Mesenchymal stem cell (in vitro differentiated cells and primary cell): ENCODE data around the gene NAA60.

Source experiments
- DNase-seq: peaks from one replicate; pipeline ENCODE4 v3.0.0-alpha.2; 2013
- H2AFZ ChIP-seq: one replicate; pipeline ENCODE4 v1.6.1; 2013; ENCODE audit warnings: low read depth, mild to moderate bottlenecking, control low read depth, inconsistent platforms, low read length, moderate library complexity
- H2AK5ac ChIP-seq: 2 replicates; pipeline ENCODE4 v1.6.1; 2013; ENCODE audit warnings: low read length, moderate library complexity, mild to moderate bottlenecking, inconsistent platforms; ENCODE audit not compliant: severe bottlenecking
- H2BK120ac ChIP-seq: one replicate; pipeline ENCODE4 v1.6.1; 2013; ENCODE audit warnings: low read depth, mild to moderate bottlenecking, inconsistent platforms, low read length, moderate library complexity
- H2BK12ac ChIP-seq, 2 experiments: one replicate each; pipeline ENCODE4 v1.6.1; 2013; ENCODE audit warnings: inconsistent platforms in 2 of 2, low read length in 2 of 2, mild to moderate bottlenecking in 2 of 2, moderate library complexity in 2 of 2, control low read depth in 1 of 2
- H2BK15ac ChIP-seq: one replicate; pipeline ENCODE4 v1.6.1; 2013; ENCODE audit warnings: mild to moderate bottlenecking, low read depth, inconsistent platforms; ENCODE audit not compliant: poor library complexity, severe bottlenecking
- H2BK5ac ChIP-seq: 2 replicates; pipeline ENCODE4 v1.6.1; 2013; ENCODE audit warnings: low read depth, mild to moderate bottlenecking, low read length, control low read depth, inconsistent platforms; ENCODE audit not compliant: poor library complexity, severe bottlenecking
- H3K14ac ChIP-seq, 2 experiments: one replicate each; pipeline ENCODE4 v1.6.1; 2013; ENCODE audit warnings: inconsistent platforms in 2 of 2, low read length in 2 of 2, control low read depth in 1 of 2, mild to moderate bottlenecking in 1 of 2, moderate library complexity in 1 of 2
- H3K18ac ChIP-seq, 2 experiments: one replicate each; pipeline ENCODE4 v1.6.1; 2013; ENCODE audit warnings: inconsistent platforms in 2 of 2, low read length in 2 of 2, control low read depth in 1 of 2, low read depth in 1 of 2, mild to moderate bottlenecking in 1 of 2
- H3K23ac ChIP-seq, 2 experiments: one replicate each; pipeline ENCODE4 v1.6.1; 2013; ENCODE audit warnings: inconsistent platforms in 2 of 2, low read length in 2 of 2, mild to moderate bottlenecking in 2 of 2, moderate library complexity in 2 of 2, control low read depth in 1 of 2
- H3K27ac ChIP-seq: 2 replicates; pipeline ENCODE4 v1.5.1; 2013; ENCODE audit warnings: mild to moderate bottlenecking, moderate library complexity, low read length, control low read depth, inconsistent platforms; ENCODE audit not compliant: poor library complexity, severe bottlenecking
- H3K27me3 ChIP-seq, 2 experiments: 2 replicates each; pipeline versions ENCODE4 v1.6.1 to v1.7.0; 2013; ENCODE audit warnings: low read length in 2 of 2, mild to moderate bottlenecking in 2 of 2, moderate library complexity in 2 of 2, control low read depth in 1 of 2, inconsistent platforms in 1 of 2; ENCODE audit not compliant: control insufficient read depth in 1 of 2, insufficient read depth in 1 of 2
- H3K36me3 ChIP-seq, 2 experiments: 2 replicates each; pipeline versions ENCODE4 v1.6.1 to v1.7.0; 2013; ENCODE audit warnings: low read length in 2 of 2, control low read depth in 1 of 2, inconsistent platforms in 1 of 2, low read depth in 1 of 2, mild to moderate bottlenecking in 1 of 2; ENCODE audit not compliant: insufficient read depth in 2 of 2, control insufficient read depth in 1 of 2
- H3K4ac ChIP-seq, 2 experiments: one replicate each; pipeline ENCODE4 v1.6.1; 2013; ENCODE audit warnings: inconsistent platforms in 2 of 2, low read length in 2 of 2, mild to moderate bottlenecking in 2 of 2, moderate library complexity in 2 of 2, control low read depth in 1 of 2, low read depth in 1 of 2
- H3K4me1 ChIP-seq: 2 replicates; pipeline ENCODE4 v1.6.1; 2013; ENCODE audit warnings: low read depth, low read length, control low read depth; ENCODE audit not compliant: control insufficient read depth, insufficient read depth
- H3K4me2 ChIP-seq: 2 replicates; pipeline ENCODE4 v1.6.1; 2013; ENCODE audit warnings: low read length, mild to moderate bottlenecking, inconsistent platforms; ENCODE audit not compliant: poor library complexity, severe bottlenecking
- H3K4me3 ChIP-seq, 2 experiments: 2 replicates each; pipeline versions ENCODE4 v1.5.1 to v1.7.0; 2013; ENCODE audit warnings: low read length in 2 of 2, mild to moderate bottlenecking in 2 of 2, control low read depth in 1 of 2, low read depth in 1 of 2; ENCODE audit not compliant: insufficient read depth in 1 of 2
- H3K79me1 ChIP-seq: replicated peaks from 2 replicates; pipeline ENCODE4 v1.6.1; 2013; ENCODE audit warnings: mild to moderate bottlenecking, control low read depth, low read length, inconsistent platforms; ENCODE audit not compliant: poor library complexity, severe bottlenecking
- H3K9ac ChIP-seq: 2 replicates; pipeline ENCODE4 v1.7.0; 2013; ENCODE audit warnings: mild to moderate bottlenecking, low read length, moderate library complexity
- H3K9me3 ChIP-seq: 2 replicates; pipeline ENCODE4 v1.7.0; 2013; ENCODE audit warnings: mild to moderate bottlenecking, low read length; ENCODE audit not compliant: control insufficient read depth
- H4K8ac ChIP-seq: one replicate; pipeline ENCODE4 v1.6.1; 2013; ENCODE audit warnings: inconsistent platforms, mild to moderate bottlenecking, low read length, moderate library complexity
- H4K91ac ChIP-seq: one replicate; pipeline ENCODE4 v1.6.1; 2013; ENCODE audit warnings: mild to moderate bottlenecking, low read length, inconsistent platforms
- WGBS: methylation state at CpG from one replicate; pipeline ENCODE4 v1.1.7; 2013; ENCODE audit warnings: mixed read lengths; 5-methylcytosine and 5-hydroxymethylcytosine counted together

NAA60 gene

DNA sequence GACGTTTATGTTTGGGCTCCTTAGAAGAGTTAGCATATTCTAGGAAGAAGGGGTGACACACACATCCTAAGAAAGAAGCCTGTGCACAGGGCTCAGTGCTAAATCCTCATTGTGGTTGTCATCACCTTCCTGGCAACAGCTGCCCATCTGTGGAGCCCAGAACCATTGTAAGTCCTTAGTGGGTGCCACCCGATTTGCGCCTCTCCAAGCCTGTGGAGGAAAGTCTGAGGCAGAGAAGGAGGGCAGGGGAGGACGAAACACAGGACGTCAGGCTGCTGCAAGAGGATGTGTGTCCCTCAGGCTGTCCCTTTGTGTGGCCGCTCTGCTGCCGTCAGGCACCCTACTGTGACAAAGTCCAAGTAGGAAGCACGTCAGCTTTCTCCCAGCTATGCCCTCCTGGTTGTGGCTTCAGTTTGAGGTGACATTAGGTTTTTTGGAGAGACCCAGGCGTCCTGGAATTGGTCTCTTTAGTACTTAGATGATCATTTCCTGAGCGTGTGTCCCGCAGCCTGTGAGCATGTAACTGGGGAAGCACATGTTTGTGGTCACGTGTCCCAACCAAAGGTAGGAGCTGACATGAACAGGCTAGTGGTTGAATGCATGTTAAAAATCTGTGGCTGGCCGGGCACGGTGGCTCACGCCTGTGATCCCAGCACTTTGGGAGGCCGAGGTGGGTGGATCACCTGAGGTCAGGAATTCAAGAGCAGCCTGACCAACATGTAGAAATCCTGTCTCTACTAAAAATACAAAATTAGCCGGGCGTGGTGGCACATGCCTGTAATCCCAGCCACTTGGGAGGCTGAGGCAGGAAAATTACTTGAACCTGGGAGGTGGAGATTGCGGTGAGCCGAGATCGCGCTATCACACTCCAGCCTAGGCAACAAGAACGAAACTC is 68.1 kb downstream of the NAA60 start:
- no peak overlapping the region for H2AFZ ChIP-seq
- WGBS = 94% methylated on average over 22 of the region's 23 CpGs

DNA sequence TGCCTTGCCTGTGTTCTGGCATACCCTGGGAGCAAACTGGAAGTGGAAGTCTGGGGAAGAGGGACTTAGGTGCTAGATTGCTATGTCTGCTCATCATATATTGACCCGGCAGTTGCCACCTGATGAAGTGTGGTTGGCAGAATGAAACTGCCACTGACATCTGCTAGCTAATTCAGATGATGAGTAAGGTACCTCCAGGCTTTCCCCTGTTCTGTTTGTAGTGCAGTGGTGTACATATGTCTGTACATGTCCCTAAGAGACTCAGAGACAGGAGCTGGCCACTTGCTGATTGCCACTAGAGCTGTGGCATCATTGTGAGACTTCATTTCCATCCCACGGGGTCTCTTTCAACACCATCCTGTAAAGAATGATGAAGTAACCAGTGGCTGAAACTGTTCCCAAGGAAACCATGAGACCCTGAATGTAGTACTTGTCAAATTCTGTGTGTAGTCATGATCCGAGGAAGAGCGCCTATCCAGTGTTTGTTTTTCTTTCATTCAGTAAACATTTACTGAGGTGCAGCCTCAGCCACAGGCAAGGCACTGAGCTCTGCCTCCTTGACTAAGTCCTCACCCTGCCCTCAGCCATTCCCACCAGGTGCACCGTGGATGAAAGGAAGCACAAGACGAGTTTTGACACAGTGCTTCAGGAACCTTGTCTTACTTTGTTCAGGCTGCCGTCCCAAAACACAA is 70.6 kb downstream of the NAA60 start:
- WGBS = 93% methylated on average over 5 of the region's 7 CpGs
- Histone ChIP-seq H2AFZ (no peak overlapping the region), H3K18ac (no peak overlapping the region)

More for the DNA sequence above, 68.1 kb downstream of the NAA60 start:
- peaks cover 6% of the 10 kb centered on the region for H3K79me1 ChIP-seq
- DNase-seq = no peak
- H2AK5ac ChIP-seq = no peak overlapping the region
- no peak overlapping the region for H4K8ac ChIP-seq
- peaks cover 38 to 89% of the 10 kb centered on the region in 2 experiments for H3K36me3 ChIP-seq
- H3K27ac ChIP-seq = no peak overlapping the region
- no peak overlapping the region for H3K9ac ChIP-seq
- no peak overlapping the region for H2BK5ac ChIP-seq
- no peak overlapping the region for H3K18ac ChIP-seq
- no peak overlapping the region for H2BK120ac ChIP-seq
- H3K23ac ChIP-seq = no peak overlapping the region
- no peaks in the 10 kb centered on the region for H3K27me3 ChIP-seq
- H3K4ac ChIP-seq = no peak overlapping the region
- no peak overlapping the region for H3K14ac ChIP-seq
- no peaks in the 10 kb centered on the region for H3K9me3 ChIP-seq
- H3K4me3 ChIP-seq = no peak overlapping the region
- H2BK12ac ChIP-seq = no peak overlapping the region
- peaks cover 4% of the 10 kb centered on the region for H3K4me1 ChIP-seq
- no peak overlapping the region for H4K91ac ChIP-seq
- no peak overlapping the region for H3K4me2 ChIP-seq
- no peak overlapping the region for H2BK15ac ChIP-seq

DNA sequence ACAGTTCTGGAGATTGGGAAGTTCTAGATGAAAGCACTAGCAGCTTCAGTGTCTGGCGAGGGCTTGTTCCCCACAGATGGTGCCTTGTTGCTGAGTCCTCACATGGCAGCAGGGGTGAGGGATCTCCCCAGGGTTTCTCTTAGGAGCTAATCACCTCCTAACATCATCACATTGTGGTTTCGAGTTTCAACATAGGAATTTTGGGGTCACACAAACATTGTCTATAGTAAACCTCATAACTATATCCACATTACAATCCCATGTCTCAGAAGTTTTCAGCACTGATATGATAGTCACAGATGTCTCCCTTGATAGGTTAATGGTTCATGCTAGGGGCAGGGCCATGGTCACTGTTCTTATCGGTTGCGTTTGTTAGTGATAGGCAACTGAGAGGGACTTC is 71.1 kb downstream of the NAA60 start:
- Histone ChIP-seq H3K27me3 (no peaks in the 10 kb centered on the region), H3K9me3 (no peaks in the 10 kb centered on the region), H3K4ac (no peak overlapping the region), H3K36me3 (peaks cover 46 to 89% of the 10 kb centered on the region in 2 experiments), H2BK15ac (no peak overlapping the region), H2BK5ac (no peak overlapping the region), H2AK5ac (no peak overlapping the region), H4K8ac (no peak overlapping the region), H3K23ac (no peak overlapping the region), H3K14ac (no peak overlapping the region), H2BK12ac (no peak overlapping the region), H3K79me1 (no peaks in the 10 kb centered on the region), H3K4me2 (no peak overlapping the region), H3K18ac (no peak overlapping the region), H3K9ac (peak overlapping the region; percentile 29), H2AFZ (no peak overlapping the region), H4K91ac (no peak overlapping the region), H3K4me1 (peaks cover 2% of the 10 kb centered on the region), H2BK120ac (no peak overlapping the region), H3K4me3 (no peak overlapping the region), H3K27ac (no peak overlapping the region)
- DNase-seq = peak; percentile 54
- WGBS = 94% methylated on average over 4 of the region's 4 CpGs

More for the DNA sequence above, 70.6 kb downstream of the NAA60 start:
- Histone ChIP-seq H3K4me2 (no peak overlapping the region), H2BK120ac (no peak overlapping the region), H4K91ac (no peak overlapping the region), H2BK12ac (no peak overlapping the region), H3K4ac (no peak overlapping the region), H3K9me3 (no peaks in the 10 kb centered on the region), H3K14ac (no peak overlapping the region), H3K4me1 (peaks cover 4% of the 10 kb centered on the region), H3K27me3 (no peaks in the 10 kb centered on the region), H3K27ac (no peak overlapping the region), H3K4me3 (no peak overlapping the region), H3K9ac (peak overlapping the region; percentile 29), H2AK5ac (no peak overlapping the region), H3K36me3 (peaks cover 45 to 89% of the 10 kb centered on the region in 2 experiments), H3K23ac (no peak overlapping the region), H4K8ac (no peak overlapping the region), H2BK5ac (no peak overlapping the region), H2BK15ac (no peak overlapping the region), H3K79me1 (peaks cover 3% of the 10 kb centered on the region)
- peak; percentile 71 for DNase-seq

DNA sequence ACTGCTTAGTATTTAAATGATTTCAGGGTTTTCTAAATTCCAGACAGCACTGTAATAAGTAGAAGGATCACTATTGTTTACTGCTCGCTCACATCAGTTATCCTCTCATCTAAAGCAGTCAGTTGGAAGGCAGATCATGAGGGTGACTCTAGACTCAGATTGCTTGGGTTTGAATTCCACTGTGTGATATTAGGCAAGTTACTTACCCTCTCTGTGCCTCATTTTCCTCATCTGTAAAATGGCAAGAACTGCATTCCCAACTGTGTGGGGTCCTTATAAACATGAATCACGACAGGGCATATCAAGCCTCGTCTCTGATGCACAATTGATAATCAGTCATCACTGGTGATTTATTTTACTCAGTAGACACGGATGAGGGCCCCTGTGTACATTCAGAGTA is 72.4 kb downstream of the NAA60 start:
- 89% methylated on average over 3 of the region's 4 CpGs for WGBS
- no peak overlapping the region for H3K27ac ChIP-seq
- H2AK5ac ChIP-seq = no peak overlapping the region
- no peak overlapping the region for H3K14ac ChIP-seq
- no peak overlapping the region for H3K18ac ChIP-seq
- H3K4me1 ChIP-seq = peaks cover 3% of the 10 kb centered on the region
- no peak for DNase-seq
- no peak overlapping the region for H2BK120ac ChIP-seq
- H3K9me3 ChIP-seq = no peaks in the 10 kb centered on the region
- H3K36me3 ChIP-seq = peaks cover 39 to 91% of the 10 kb centered on the region in 2 experiments
- no peak overlapping the region for H3K4ac ChIP-seq
- no peak overlapping the region for H3K23ac ChIP-seq
- H3K79me1 ChIP-seq = peaks cover 1% of the 10 kb centered on the region
- H4K91ac ChIP-seq = no peak overlapping the region
- no peak overlapping the region for H3K4me3 ChIP-seq
- H2BK15ac ChIP-seq = no peak overlapping the region
- H3K4me2 ChIP-seq = no peak overlapping the region
- H3K27me3 ChIP-seq = no peaks in the 10 kb centered on the region
- H4K8ac ChIP-seq = no peak overlapping the region
- no peak overlapping the region for H2AFZ ChIP-seq
- no peak overlapping the region for H2BK12ac ChIP-seq
- no peak overlapping the region for H2BK5ac ChIP-seq
- H3K9ac ChIP-seq = no peak overlapping the region
